GM12878 (cell line): ENCODE data around the gene KLHL10. TPM values are rescaled to one million over a fixed set of nuclear protein-coding genes. Genes with fewer than 3 reads are reported as not detected.

Experiments
- ATAC-seq: fragments of 200-7000 bp; cut with Tn5 transposase; 3 replicates; pipeline ENCODE4 v1.9.1; 2020; ENCODE audit warnings: mild to moderate bottlenecking, moderate library complexity
- BruUV-seq: library from RNA; stranded (reverse); fragments of 400-500 nt; replicated peaks from 2 replicates; lab custom pipeline; 2021; lab: Mats Ljungman, UMichigan
- CTCF ChIA-PET: fragments of 300-600 bp; sonication (Branson Sonifier 250); formaldehyde crosslinking; extraction: SDS; loops from one replicate; lab custom pipeline; 2021; ENCODE audit warnings: inconsistent platforms; lab: Yijun Ruan, JAX
- POLR2A ChIA-PET: fragments of 350-600 bp; formaldehyde crosslinking; extraction: SDS; loops from one replicate; lab custom pipeline; 2021; ENCODE audit warnings: inconsistent platforms; lab: Charles Lee
- RAD21 ChIA-PET: fragments of 300-600 bp; sonication (Branson Sonifier 250); formaldehyde crosslinking; loops from one replicate; lab custom pipeline; 2023; ENCODE audit warnings: antibody characterized with exemption; ENCODE audit not compliant: unreplicated experiment; lab: Charles Lee
- SMC1A ChIA-PET: fragments of 300-600 bp; sonication (Branson Sonifier 250); formaldehyde crosslinking; loops from one replicate; lab custom pipeline; 2023; ENCODE audit not compliant: unreplicated experiment, uncharacterized antibody; lab: Charles Lee
- DNase-seq: peaks from one replicate; pipeline ENCODE4 v3.0.0-alpha.2; 2011; ENCODE audit warnings: low read depth, low spot score
- FAIRE-seq: peaks from 3 replicates; lab custom pipeline; 2011; peaks lifted over from hg19 to GRCh38; lab: Jason Lieb, UNC
- H2AFZ ChIP-seq: 2 replicates; pipeline ENCODE4 v1.6.0; 2011; ENCODE audit warnings: low read depth, low read length, control low read depth; ENCODE audit not compliant: control insufficient read depth
- H3K27ac ChIP-seq: 2 replicates; pipeline ENCODE4 v1.5.1; 2011; ENCODE audit warnings: control low read depth; ENCODE audit not compliant: control insufficient read depth, insufficient read depth
- H3K27me3 ChIP-seq, 2 experiments: replicated peaks in 1 of 2; 2 replicates each; pipeline versions ENCODE4 v1.6.0 to v1.6.1; 2011; ENCODE audit warnings: low read length in 1 of 2; ENCODE audit not compliant: control insufficient read depth in 2 of 2, insufficient read depth in 2 of 2
- H3K36me3 ChIP-seq, 2 experiments: 2 replicates each; pipeline ENCODE4 v1.5.1; 2011; ENCODE audit warnings: low read length in 1 of 2; ENCODE audit not compliant: control insufficient read depth in 2 of 2, insufficient read depth in 2 of 2
- H3K4me1 ChIP-seq: 2 replicates; pipeline ENCODE4 v1.6.1; 2011; ENCODE audit warnings: mild to moderate bottlenecking, low read length, moderate library complexity, mixed read lengths; ENCODE audit not compliant: control insufficient read depth, insufficient read depth
- H3K4me2 ChIP-seq: 2 replicates; pipeline ENCODE4 v1.6.0; 2011; ENCODE audit warnings: control low read depth; ENCODE audit not compliant: control insufficient read depth, insufficient read depth
- H3K4me3 ChIP-seq: fragments of 200-600 bp; sonication (generic); 2 replicates; pipeline ENCODE4 v1.5.1; 2016
- H3K79me2 ChIP-seq: 2 replicates; pipeline ENCODE4 v1.6.0; 2011; ENCODE audit warnings: low read length; ENCODE audit not compliant: control insufficient read depth, insufficient read depth
- H3K9ac ChIP-seq: 2 replicates; pipeline ENCODE4 v1.8.0; 2011; ENCODE audit warnings: low read length, control low read depth, mixed read lengths; ENCODE audit not compliant: control insufficient read depth, insufficient read depth
- H3K9me3 ChIP-seq: replicated peaks from 3 replicates; pipeline ENCODE4 v1.5.1; 2011; ENCODE audit warnings: mild to moderate bottlenecking, low read length; ENCODE audit not compliant: control insufficient read depth, insufficient read depth
- H4K20me1 ChIP-seq: 2 replicates; pipeline ENCODE4 v1.6.0; 2011; ENCODE audit not compliant: control insufficient read depth, insufficient read depth
- CBX3 ChIP-seq: fragments of 200-600 bp; sonication (generic); IDR thresholded peaks from 2 replicates; pipeline ENCODE4 v1.6.1; 2016; ENCODE audit warnings: low read depth, borderline replicate concordance
- FOS ChIP-seq: IDR thresholded peaks from 3 replicates; pipeline ENCODE4 v1.6.1; 2011; ENCODE audit warnings: borderline replicate concordance; ENCODE audit not compliant: insufficient read length; ENCODE audit errors: extremely low read depth
- NRF1 ChIP-seq: conservative IDR thresholded peaks from 2 replicates; pipeline ENCODE4 v1.6.1; 2011; ENCODE audit warnings: mild to moderate bottlenecking, low read depth, low read length, improper control_type of control experiment
- PAX8 ChIP-seq: fragments of 450-650 bp; IDR thresholded peaks from 2 replicates; pipeline ENCODE4 v1.6.1; 2017; ENCODE audit warnings: mild to moderate bottlenecking, moderate library complexity
- POLR2A ChIP-seq: IDR thresholded peaks from 2 replicates; pipeline ENCODE4 v1.6.1; 2011; ENCODE audit warnings: low read depth, mild to moderate bottlenecking, low read length
- SMARCA5 ChIP-seq: fragments of 450-650 bp; IDR thresholded peaks from 2 replicates; pipeline ENCODE4 v1.6.1; 2017; ENCODE audit warnings: mild to moderate bottlenecking
- WGBS: methylation state at CpG from one replicate; pipeline ENCODE4 v1.1.6; 2016; ENCODE audit warnings: low lambda C conversion rate; ENCODE audit not compliant: insufficient replicate concordance, insufficient coverage; ENCODE audit errors: missing lambda C conversion rate; 5-methylcytosine and 5-hydroxymethylcytosine counted together
- in situ Hi-C: fragments of 300-500 bp; cut with MboI; formaldehyde crosslinking; loops from 9 replicates; pipeline ENCODE4 v1.14.3; 2018; ENCODE audit warnings: mixed read lengths
- intact Hi-C: fragments of 100-400 bp; cut with micrococcal nuclease; formaldehyde crosslinking; loops from one replicate; pipeline ENCODE4 v1.14.2; 2022; ENCODE audit not compliant: unreplicated experiment
- polyA plus RNA-seq, 11 experiments: library from polyadenylated mRNA; depleted of rRNA in 4 of 11; unstranded in 6 of 11; stranded (reverse) in 5 of 11; fragments of >200 nt; fragmentation: Nextera tagmentation in 4 of 11; fragmentation: Illumina TruSeq in 1 of 11; extraction: Ambion mirVana in 4 of 11; extraction: Trizol in 1 of 11; gene quantifications; 1 replicate in 1 of 11; 2 replicates in 10 of 11; pipeline versions ENCODE4 v1.2.1 to v1.2.3, GENCODE V29; 2011 to 2016; ENCODE audit warnings: inconsistent platforms in 2 of 11, missing spikeins in 2 of 11, low read depth in 1 of 11
- total RNA-seq, 4 experiments: library from RNA; depleted of rRNA in 3 of 4; stranded (reverse); fragments of >200 nt in 3 of 4; fragmentation: Illumina TruSeq in 1 of 4; extraction: Trizol in 1 of 4; gene quantifications; 2 replicates each; pipeline versions ENCODE4 v1.2.1 to v1.2.3, GENCODE V29; 2013 to 2021
- TF ChIP-seq, protein P1 (sequence below): IDR thresholded peaks from 2 replicates; pipeline ENCODE4 v1.6.1; 2012; ENCODE audit warnings: improper control_type of control experiment, low read depth, low read length; ENCODE audit not compliant: insufficient replicate concordance
- TF ChIP-seq, protein P2 (sequence below): fragments of 150-350 bp; IDR thresholded peaks from 2 replicates; pipeline ENCODE4 v1.6.1; 2016; ENCODE audit warnings: low read depth, low read length

Gene KLHL10
- total and polyA plus RNA-seq, 10 of the 15 experiments (the other 5 are each of a cell fraction or from before 2014, with no cell fraction given): 0.13 to 0.62 (median 0.20) TPM; not detected in 4

DNA sequence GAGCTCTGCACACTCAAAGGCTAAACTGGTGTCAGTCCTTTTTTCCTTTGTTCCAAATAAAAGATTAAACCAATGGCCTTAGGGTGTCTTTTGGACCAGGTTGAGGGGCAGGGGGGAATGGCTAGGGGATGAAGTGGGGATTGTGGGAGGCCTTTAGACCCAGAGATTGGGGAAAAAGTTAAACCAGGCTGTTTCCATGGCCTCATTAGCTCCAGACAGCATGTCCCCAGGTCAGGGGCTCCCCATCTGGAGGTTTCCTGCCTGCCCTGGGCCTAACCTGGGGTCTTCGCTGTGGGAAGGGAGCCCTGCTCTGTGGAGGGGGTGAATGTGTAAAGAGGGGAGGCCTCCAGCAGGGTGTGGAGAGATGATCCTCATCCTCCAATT lies 14.5 kb upstream of the KLHL10 start (continued):
- TF ChIP-seq, protein P1, sequence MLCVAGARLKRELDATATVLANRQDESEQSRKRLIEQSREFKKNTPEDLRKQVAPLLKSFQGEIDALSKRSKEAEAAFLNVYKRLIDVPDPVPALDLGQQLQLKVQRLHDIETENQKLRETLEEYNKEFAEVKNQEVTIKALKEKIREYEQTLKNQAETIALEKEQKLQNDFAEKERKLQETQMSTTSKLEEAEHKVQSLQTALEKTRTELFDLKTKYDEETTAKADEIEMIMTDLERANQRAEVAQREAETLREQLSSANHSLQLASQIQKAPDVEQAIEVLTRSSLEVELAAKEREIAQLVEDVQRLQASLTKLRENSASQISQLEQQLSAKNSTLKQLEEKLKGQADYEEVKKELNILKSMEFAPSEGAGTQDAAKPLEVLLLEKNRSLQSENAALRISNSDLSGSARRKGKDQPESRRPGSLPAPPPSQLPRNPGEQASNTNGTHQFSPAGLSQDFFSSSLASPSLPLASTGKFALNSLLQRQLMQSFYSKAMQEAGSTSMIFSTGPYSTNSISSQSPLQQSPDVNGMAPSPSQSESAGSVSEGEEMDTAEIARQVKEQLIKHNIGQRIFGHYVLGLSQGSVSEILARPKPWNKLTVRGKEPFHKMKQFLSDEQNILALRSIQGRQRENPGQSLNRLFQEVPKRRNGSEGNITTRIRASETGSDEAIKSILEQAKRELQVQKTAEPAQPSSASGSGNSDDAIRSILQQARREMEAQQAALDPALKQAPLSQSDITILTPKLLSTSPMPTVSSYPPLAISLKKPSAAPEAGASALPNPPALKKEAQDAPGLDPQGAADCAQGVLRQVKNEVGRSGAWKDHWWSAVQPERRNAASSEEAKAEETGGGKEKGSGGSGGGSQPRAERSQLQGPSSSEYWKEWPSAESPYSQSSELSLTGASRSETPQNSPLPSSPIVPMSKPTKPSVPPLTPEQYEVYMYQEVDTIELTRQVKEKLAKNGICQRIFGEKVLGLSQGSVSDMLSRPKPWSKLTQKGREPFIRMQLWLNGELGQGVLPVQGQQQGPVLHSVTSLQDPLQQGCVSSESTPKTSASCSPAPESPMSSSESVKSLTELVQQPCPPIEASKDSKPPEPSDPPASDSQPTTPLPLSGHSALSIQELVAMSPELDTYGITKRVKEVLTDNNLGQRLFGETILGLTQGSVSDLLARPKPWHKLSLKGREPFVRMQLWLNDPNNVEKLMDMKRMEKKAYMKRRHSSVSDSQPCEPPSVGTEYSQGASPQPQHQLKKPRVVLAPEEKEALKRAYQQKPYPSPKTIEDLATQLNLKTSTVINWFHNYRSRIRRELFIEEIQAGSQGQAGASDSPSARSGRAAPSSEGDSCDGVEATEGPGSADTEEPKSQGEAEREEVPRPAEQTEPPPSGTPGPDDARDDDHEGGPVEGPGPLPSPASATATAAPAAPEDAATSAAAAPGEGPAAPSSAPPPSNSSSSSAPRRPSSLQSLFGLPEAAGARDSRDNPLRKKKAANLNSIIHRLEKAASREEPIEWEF: no peak
- TF ChIP-seq, protein P2, sequence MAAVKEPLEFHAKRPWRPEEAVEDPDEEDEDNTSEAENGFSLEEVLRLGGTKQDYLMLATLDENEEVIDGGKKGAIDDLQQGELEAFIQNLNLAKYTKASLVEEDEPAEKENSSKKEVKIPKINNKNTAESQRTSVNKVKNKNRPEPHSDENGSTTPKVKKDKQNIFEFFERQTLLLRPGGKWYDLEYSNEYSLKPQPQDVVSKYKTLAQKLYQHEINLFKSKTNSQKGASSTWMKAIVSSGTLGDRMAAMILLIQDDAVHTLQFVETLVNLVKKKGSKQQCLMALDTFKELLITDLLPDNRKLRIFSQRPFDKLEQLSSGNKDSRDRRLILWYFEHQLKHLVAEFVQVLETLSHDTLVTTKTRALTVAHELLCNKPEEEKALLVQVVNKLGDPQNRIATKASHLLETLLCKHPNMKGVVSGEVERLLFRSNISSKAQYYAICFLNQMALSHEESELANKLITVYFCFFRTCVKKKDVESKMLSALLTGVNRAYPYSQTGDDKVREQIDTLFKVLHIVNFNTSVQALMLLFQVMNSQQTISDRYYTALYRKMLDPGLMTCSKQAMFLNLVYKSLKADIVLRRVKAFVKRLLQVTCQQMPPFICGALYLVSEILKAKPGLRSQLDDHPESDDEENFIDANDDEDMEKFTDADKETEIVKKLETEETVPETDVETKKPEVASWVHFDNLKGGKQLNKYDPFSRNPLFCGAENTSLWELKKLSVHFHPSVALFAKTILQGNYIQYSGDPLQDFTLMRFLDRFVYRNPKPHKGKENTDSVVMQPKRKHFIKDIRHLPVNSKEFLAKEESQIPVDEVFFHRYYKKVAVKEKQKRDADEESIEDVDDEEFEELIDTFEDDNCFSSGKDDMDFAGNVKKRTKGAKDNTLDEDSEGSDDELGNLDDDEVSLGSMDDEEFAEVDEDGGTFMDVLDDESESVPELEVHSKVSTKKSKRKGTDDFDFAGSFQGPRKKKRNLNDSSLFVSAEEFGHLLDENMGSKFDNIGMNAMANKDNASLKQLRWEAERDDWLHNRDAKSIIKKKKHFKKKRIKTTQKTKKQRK: no peak
- TF ChIP-seq SMARCA5: no peak

DNA sequence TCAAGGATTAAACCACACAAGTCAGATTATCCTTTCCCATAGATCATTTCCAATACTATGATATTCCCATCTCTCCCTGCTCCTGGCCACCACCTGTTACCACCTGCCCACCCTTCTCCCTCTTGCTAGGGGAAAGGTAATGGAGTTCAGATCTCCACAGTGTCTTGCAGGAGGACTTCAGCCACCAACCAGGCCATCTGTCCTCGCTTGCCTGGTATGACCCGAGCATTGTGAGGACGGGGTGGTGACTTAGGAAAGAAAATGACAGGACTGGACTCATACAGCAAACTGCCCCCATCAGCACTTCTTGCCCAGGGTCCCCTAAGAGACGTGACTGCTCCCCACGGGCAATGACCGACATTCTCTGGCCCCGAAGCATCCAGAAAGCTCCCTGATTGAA lies 14.0 kb upstream of the KLHL10 start:
- no peaks in the 10 kb centered on the region for H3K9me3 ChIP-seq
- ChIA-PET CTCF (no interaction called here), SMC1A (no interaction called here), RAD21 (no interaction called here), POLR2A (no interaction called here)
- H3K4me3 ChIP-seq: no peak overlapping the region
- H3K27me3 ChIP-seq: no peaks in the 10 kb centered on the region
- H3K4me2 ChIP-seq: no peak overlapping the region
- H2AFZ ChIP-seq: no peak overlapping the region
- peaks cover 6% of the 10 kb centered on the region for H3K4me1 ChIP-seq
- intact Hi-C loops: no loop called here
- 86% methylated on average over 7 of the region's 7 CpGs for WGBS
- FAIRE-seq: no peak
- no peak overlapping the region for H3K27ac ChIP-seq
- no peaks in the 10 kb centered on the region for H3K79me2 ChIP-seq
- no TSS peak for BruUV-seq
- no peak overlapping the region for H3K9ac ChIP-seq
- TF ChIP-seq NRF1 (no peak), POLR2A (peak; percentile 29; the same call in 1 of the 2 replicates), FOS (no peak), PAX8 (no peak), CBX3 (no peak)
- TF ChIP-seq, all 136 proteins: peak for 1
- DNase-seq (no peak), ATAC-seq (no peak)
- no peaks in the 10 kb centered on the region for H4K20me1 ChIP-seq
- peaks cover 0 to 3% of the 10 kb centered on the region in 2 experiments; a peak in 1 of 4 replicates for H3K36me3 ChIP-seq
- in situ Hi-C loops: no loop called here
